Activated B cell treated with CpG ODN at 0.5 μM for 24 hours (primary cell): ENCODE data around the gene ATRN. TPM values are rescaled to one million over a fixed set of nuclear protein-coding genes. Genes with fewer than 3 reads are reported as not detected.
"Not testable (repeated sequence)": the region's sequence is repeated elsewhere in the genome, so short reads cannot be mapped to it uniquely, and the experiment has no call there.

Experiments used
- ATAC-seq: fragments of 200-7000 bp; cut with Tn5 transposase; one replicate; pipeline ENCODE4 v1.10.0; 2021; ENCODE audit warnings: low read depth, mild to moderate bottlenecking, moderate library complexity
- CTCF ChIA-PET: fragments of 350-600 bp; sonication (Branson Sonifier 250); formaldehyde crosslinking; loops from one replicate; lab custom pipeline; 2021; ENCODE audit warnings: antibody characterized with exemption; lab: Charles Lee
- POLR2A ChIA-PET: fragments of 350-600 bp; sonication (Branson Sonifier 250); formaldehyde crosslinking; loops from one replicate; lab custom pipeline; 2021; ENCODE audit warnings: antibody characterized with exemption; lab: Charles Lee
- DNase-seq: peaks from one replicate; pipeline ENCODE4 v3.0.0; 2022
- H3K27ac Mint-ChIP-seq: one replicate; pipeline ENCODE4 v1.8.0; 2020; ENCODE audit warnings: mixed read lengths
- H3K27me3 Mint-ChIP-seq: one replicate; pipeline ENCODE4 v1.8.0; 2021; ENCODE audit warnings: mixed read lengths
- H3K36me3 Mint-ChIP-seq: one replicate; pipeline ENCODE4 v1.8.0; 2021; ENCODE audit warnings: low read depth, mixed read lengths
- H3K4me1 Mint-ChIP-seq: one replicate; pipeline ENCODE4 v1.8.0; 2021; ENCODE audit warnings: mixed read lengths
- H3K4me3 Mint-ChIP-seq: one replicate; pipeline ENCODE4 v1.8.0; 2020; ENCODE audit warnings: mild to moderate bottlenecking, mixed read lengths
- H3K9me3 Mint-ChIP-seq: one replicate; pipeline ENCODE4 v1.8.0; 2020; ENCODE audit warnings: mixed read lengths
- CTCF ChIP-seq: fragments of 200-600 bp; IDR thresholded peaks from one replicate; pipeline ENCODE4 v1.8.0; 2022; ENCODE audit warnings: antibody characterized with exemption, mild to moderate bottlenecking
- intact Hi-C: fragments of 100-400 bp; cut with micrococcal nuclease; formaldehyde crosslinking; loops from one replicate; pipeline ENCODE4 v1.15.1; 2024
- total RNA-seq: library from RNA; stranded (reverse); gene quantifications from 2 replicates; pipeline ENCODE4 v1.2.3, GENCODE V29; 2022

The ATRN gene
- total RNA-seq, 1 donor from 2014 or later = 13.0 TPM

- Mint-ChIP-seq H3K4me1 (no peaks in the 10 kb centered on the region), H3K36me3 (peaks cover 81% of the 10 kb centered on the region), H3K27me3 (no peaks in the 10 kb centered on the region), H3K4me3 (no peak overlapping the region), H3K9me3 (peaks cover 2% of the 10 kb centered on the region), H3K27ac (no peak overlapping the region)
- intact Hi-C loops = no loop called here
- ATAC-seq = no peak
- no peak for DNase-seq
- no peak for TF ChIP-seq CTCF
- CTCF ChIA-PET = no interaction called here
- POLR2A ChIA-PET = no interaction called here
Observed at GRCh38 chr20:3586093-3586492, 115.3 kb downstream of the ATRN start.

- Mint-ChIP-seq H3K36me3 (peaks cover 80% of the 10 kb centered on the region), H3K4me1 (no peaks in the 10 kb centered on the region), H3K27ac (no peak overlapping the region), H3K4me3 (no peak overlapping the region), H3K9me3 (peaks cover 2% of the 10 kb centered on the region), H3K27me3 (no peaks in the 10 kb centered on the region)
- intact Hi-C loops = no loop called here
- no peak for DNase-seq
- ChIA-PET POLR2A (no interaction called here), CTCF (no interaction called here)
- TF ChIP-seq CTCF = no peak
- no peak for ATAC-seq
Observed at GRCh38 chr20:3590164-3590563, 119.3 kb downstream of the ATRN start.

GRCh38 chr20:3592931-3593330 lies 122.1 kb downstream of the ATRN start:
- H3K4me3 Mint-ChIP-seq = no peak overlapping the region
- no peaks in the 10 kb centered on the region for H3K9me3 Mint-ChIP-seq
- H3K27ac Mint-ChIP-seq = no peak overlapping the region
- ATAC-seq (no peak), DNase-seq (no peak)
- H3K27me3 Mint-ChIP-seq = no peaks in the 10 kb centered on the region
- H3K36me3 Mint-ChIP-seq = peaks cover 79% of the 10 kb centered on the region
- intact Hi-C loops = no loop called here
- TF ChIP-seq CTCF = no peak
- ChIA-PET POLR2A (no interaction called here), CTCF (no interaction called here)
- no peaks in the 10 kb centered on the region for H3K4me1 Mint-ChIP-seq

GRCh38 chr20:3595541-3595940 lies 124.7 kb downstream of the ATRN start:
- Mint-ChIP-seq H3K27me3 (no peaks in the 10 kb centered on the region), H3K27ac (no peak overlapping the region), H3K9me3 (no peaks in the 10 kb centered on the region), H3K4me1 (no peaks in the 10 kb centered on the region), H3K36me3 (peaks cover 84% of the 10 kb centered on the region), H3K4me3 (no peak overlapping the region)
- ATAC-seq = no peak
- intact Hi-C loops = no loop called here
- DNase-seq = no peak
- ChIA-PET POLR2A (no interaction called here), CTCF (no interaction called here)
- TF ChIP-seq CTCF = no peak

GRCh38 chr20:3603108-3603507 lies 132.3 kb downstream of the ATRN start:
- H3K27ac Mint-ChIP-seq = no peak overlapping the region
- no peaks in the 10 kb centered on the region for H3K4me1 Mint-ChIP-seq
- H3K4me3 Mint-ChIP-seq = no peak overlapping the region
- H3K36me3 Mint-ChIP-seq = peaks cover 68% of the 10 kb centered on the region
- ChIA-PET POLR2A (no interaction called here), CTCF (no interaction called here)
- no peak for TF ChIP-seq CTCF
- intact Hi-C loops = no loop called here
- no peaks in the 10 kb centered on the region for H3K9me3 Mint-ChIP-seq
- no peak for DNase-seq
- H3K27me3 Mint-ChIP-seq = no peaks in the 10 kb centered on the region
- ATAC-seq = no peak

- H3K27ac Mint-ChIP-seq, intact Hi-C loops, POLR2A ChIA-PET, ATAC-seq, DNase-seq, H3K4me1 Mint-ChIP-seq, H3K27me3 Mint-ChIP-seq, H3K9me3 Mint-ChIP-seq, H3K4me3 Mint-ChIP-seq, CTCF ChIA-PET: not testable (repeated sequence)
- H3K36me3 Mint-ChIP-seq = peaks cover 68% of the 10 kb centered on the region
Observed at GRCh38 chr20:3605386-3605886, 134.6 kb downstream of the ATRN start.
